ENCODE results near the gene GPATCH1.

- no peak for TF ChIP-seq CTCF (IDR thresholded peaks at IDR 0.05; ENCODE audit: borderline replicate concordance, extremely low read depth, low read length, poor library complexity, severe bottlenecking)
- TF ChIP-seq EZH2 (IDR thresholded peaks at IDR 0.05; ENCODE audit: borderline replicate concordance, low read depth, low read length, severe bottlenecking): no peak
Observed at GRCh38 chr19:33147538-33147937, 66.6 kb downstream of the GPATCH1 start.
